Measurements from ENCODE around the gene MORN3. TPM values are rescaled to one million over a fixed set of nuclear protein-coding genes. Genes with fewer than 3 reads are reported as not detected.

MORN3 gene
- polyA plus RNA-seq, 1 donor from 2014 or later = 3.4 TPM

DNA sequence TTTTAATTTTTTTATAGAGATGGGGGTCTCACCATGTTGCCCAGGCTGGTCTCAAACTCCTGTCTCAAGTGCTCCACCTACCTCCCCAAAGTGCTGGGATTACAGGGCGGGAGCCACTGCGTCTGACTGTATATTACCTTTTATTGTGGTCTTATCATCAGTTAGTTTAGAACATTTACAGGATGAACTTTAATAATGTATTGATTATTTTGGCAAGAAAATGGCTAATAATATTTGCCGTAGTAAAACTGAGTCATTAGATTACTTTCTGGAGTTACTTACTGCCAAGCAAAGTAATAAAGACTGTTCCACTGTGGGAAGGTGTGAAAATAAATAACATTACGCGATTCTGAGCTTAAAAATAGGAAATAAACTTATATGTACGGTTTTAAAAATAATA is 66.7 kb downstream of the MORN3 start:
- TF ChIP-seq MXI1 (conservative IDR thresholded peaks at IDR 0.05; ENCODE audit: poor library complexity, severe bottlenecking) (no peak), EZH2 (IDR thresholded peaks at IDR 0.05; ENCODE audit: borderline replicate concordance, insufficient read depth, low read length, poor library complexity, severe bottlenecking) (no peak), RAD21 (conservative IDR thresholded peaks at IDR 0.05) (no peak), POLR2AphosphoS5 (IDR thresholded peaks at IDR 0.05) (no peak), SMC3 (conservative IDR thresholded peaks at IDR 0.05; ENCODE audit: poor library complexity) (no peak), REST (IDR thresholded peaks at IDR 0.05; ENCODE audit: borderline replicate concordance) (no peak), EP300 (conservative IDR thresholded peaks at IDR 0.05; ENCODE audit: poor library complexity, severe bottlenecking) (no peak), TAF1 (IDR thresholded peaks at IDR 0.05; ENCODE audit: low read depth) (no peak)
- TF ChIP-seq, protein P1, sequence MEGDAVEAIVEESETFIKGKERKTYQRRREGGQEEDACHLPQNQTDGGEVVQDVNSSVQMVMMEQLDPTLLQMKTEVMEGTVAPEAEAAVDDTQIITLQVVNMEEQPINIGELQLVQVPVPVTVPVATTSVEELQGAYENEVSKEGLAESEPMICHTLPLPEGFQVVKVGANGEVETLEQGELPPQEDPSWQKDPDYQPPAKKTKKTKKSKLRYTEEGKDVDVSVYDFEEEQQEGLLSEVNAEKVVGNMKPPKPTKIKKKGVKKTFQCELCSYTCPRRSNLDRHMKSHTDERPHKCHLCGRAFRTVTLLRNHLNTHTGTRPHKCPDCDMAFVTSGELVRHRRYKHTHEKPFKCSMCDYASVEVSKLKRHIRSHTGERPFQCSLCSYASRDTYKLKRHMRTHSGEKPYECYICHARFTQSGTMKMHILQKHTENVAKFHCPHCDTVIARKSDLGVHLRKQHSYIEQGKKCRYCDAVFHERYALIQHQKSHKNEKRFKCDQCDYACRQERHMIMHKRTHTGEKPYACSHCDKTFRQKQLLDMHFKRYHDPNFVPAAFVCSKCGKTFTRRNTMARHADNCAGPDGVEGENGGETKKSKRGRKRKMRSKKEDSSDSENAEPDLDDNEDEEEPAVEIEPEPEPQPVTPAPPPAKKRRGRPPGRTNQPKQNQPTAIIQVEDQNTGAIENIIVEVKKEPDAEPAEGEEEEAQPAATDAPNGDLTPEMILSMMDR (IDR thresholded peaks at IDR 0.05; ENCODE audit: poor library complexity, severe bottlenecking) = no peak
- Histone ChIP-seq H3K4me3 (ENCODE audit: low read length) (no peak overlapping the region), H3K9me2 (ENCODE audit: insufficient read depth, low read length) (no peaks in the 10 kb centered on the region), H3K27me3 (ENCODE audit: insufficient read depth, low read depth, low read length) (no peaks in the 10 kb centered on the region), H3K4me2 (ENCODE audit: low read length) (no peak overlapping the region), H2AFZ (ENCODE audit: low read depth, low read length) (no peak overlapping the region), H3K79me2 (replicated peaks; ENCODE audit: insufficient read depth, low read length) (no peaks in the 10 kb centered on the region), H3K27ac (ENCODE audit: low read length) (no peak overlapping the region), H3K36me3 (ENCODE audit: insufficient read depth, low read length) (no peaks in the 10 kb centered on the region), H3K9me3 (ENCODE audit: low read length) (no peaks in the 10 kb centered on the region), H4K20me1 (ENCODE audit: insufficient read depth) (no peaks in the 10 kb centered on the region), H3K9ac (ENCODE audit: low read length) (no peak overlapping the region), H3F3A (ENCODE audit: insufficient read depth, low read length, poor library complexity, severe bottlenecking) (no peaks in the 10 kb centered on the region)

DNA sequence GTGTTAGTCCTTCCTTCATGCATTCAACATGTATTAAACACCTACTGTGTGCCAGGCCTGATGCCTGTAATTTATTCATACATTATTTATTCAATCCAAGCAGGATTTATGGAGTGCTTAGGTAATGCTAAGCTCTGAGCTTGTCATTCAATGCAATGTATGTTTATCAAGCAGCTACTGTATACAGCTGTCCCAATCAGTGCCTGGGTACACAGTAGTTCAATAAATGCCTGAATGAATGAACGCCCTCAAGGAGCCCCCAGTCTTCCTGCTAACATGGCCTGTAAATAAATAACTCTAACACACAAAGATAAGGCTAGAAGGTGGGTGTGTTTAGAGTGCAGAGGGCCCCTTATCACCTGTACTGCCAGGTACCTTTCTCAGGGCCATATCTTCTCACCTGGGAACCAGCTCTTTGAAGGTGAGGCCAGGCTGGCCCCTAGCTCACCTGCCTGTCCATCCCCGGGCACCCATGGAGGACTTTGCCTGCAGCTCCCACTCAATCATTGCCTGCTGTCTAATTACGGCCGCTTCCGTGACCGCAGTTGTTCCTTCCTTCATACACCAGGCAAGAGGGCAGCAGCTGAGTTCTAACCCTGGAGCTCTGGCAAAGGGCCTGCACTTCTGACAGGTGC is 68.6 kb downstream of the MORN3 start:
- Histone ChIP-seq H2AFZ (ENCODE audit: low read depth, low read length) (no peak overlapping the region), H3F3A (ENCODE audit: insufficient read depth, low read length, poor library complexity, severe bottlenecking) (no peaks in the 10 kb centered on the region), H3K9ac (ENCODE audit: low read length) (no peak overlapping the region), H3K27me3 (ENCODE audit: insufficient read depth, low read depth, low read length) (no peaks in the 10 kb centered on the region), H3K9me2 (ENCODE audit: insufficient read depth, low read length) (no peaks in the 10 kb centered on the region), H3K4me3 (ENCODE audit: low read length) (no peak overlapping the region), H3K36me3 (ENCODE audit: insufficient read depth, low read length) (no peaks in the 10 kb centered on the region), H3K4me2 (ENCODE audit: low read length) (no peak overlapping the region), H3K79me2 (replicated peaks; ENCODE audit: insufficient read depth, low read length) (no peaks in the 10 kb centered on the region), H4K20me1 (ENCODE audit: insufficient read depth) (no peaks in the 10 kb centered on the region), H3K9me3 (ENCODE audit: low read length) (no peaks in the 10 kb centered on the region), H3K27ac (ENCODE audit: low read length) (no peak overlapping the region)
- TF ChIP-seq SMC3 (conservative IDR thresholded peaks at IDR 0.05; ENCODE audit: poor library complexity) = no peak
- TF ChIP-seq EP300 (conservative IDR thresholded peaks at IDR 0.05; ENCODE audit: poor library complexity, severe bottlenecking) = no peak
- no peak for TF ChIP-seq POLR2AphosphoS5 (IDR thresholded peaks at IDR 0.05)
- no peak for TF ChIP-seq REST (IDR thresholded peaks at IDR 0.05; ENCODE audit: borderline replicate concordance)
- no peak for TF ChIP-seq TAF1 (IDR thresholded peaks at IDR 0.05; ENCODE audit: low read depth)
- no peak for TF ChIP-seq EZH2 (IDR thresholded peaks at IDR 0.05; ENCODE audit: borderline replicate concordance, insufficient read depth, low read length, poor library complexity, severe bottlenecking)
- TF ChIP-seq, protein P1 (IDR thresholded peaks at IDR 0.05; ENCODE audit: poor library complexity, severe bottlenecking) = no peak
- TF ChIP-seq RAD21 (conservative IDR thresholded peaks at IDR 0.05) = no peak
- no peak for TF ChIP-seq MXI1 (conservative IDR thresholded peaks at IDR 0.05; ENCODE audit: poor library complexity, severe bottlenecking)
